ENCODE data around the gene GALNT2.

GALNT2 gene

GRCh38 chr1:230174041-230174440 lies 107.0 kb downstream of the GALNT2 start:
- TF ChIP-seq, protein P1, sequence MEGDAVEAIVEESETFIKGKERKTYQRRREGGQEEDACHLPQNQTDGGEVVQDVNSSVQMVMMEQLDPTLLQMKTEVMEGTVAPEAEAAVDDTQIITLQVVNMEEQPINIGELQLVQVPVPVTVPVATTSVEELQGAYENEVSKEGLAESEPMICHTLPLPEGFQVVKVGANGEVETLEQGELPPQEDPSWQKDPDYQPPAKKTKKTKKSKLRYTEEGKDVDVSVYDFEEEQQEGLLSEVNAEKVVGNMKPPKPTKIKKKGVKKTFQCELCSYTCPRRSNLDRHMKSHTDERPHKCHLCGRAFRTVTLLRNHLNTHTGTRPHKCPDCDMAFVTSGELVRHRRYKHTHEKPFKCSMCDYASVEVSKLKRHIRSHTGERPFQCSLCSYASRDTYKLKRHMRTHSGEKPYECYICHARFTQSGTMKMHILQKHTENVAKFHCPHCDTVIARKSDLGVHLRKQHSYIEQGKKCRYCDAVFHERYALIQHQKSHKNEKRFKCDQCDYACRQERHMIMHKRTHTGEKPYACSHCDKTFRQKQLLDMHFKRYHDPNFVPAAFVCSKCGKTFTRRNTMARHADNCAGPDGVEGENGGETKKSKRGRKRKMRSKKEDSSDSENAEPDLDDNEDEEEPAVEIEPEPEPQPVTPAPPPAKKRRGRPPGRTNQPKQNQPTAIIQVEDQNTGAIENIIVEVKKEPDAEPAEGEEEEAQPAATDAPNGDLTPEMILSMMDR (IDR thresholded peaks at IDR 0.05; ENCODE audit: low read depth, low read length, missing control alignments) = no peak
- no peak for DNase-seq (ENCODE audit: low read depth)
- in situ Hi-C loops (cut with HindIII; ENCODE audit: low sequenced_read_pairs) = no loop called here
- no peak overlapping the region for H3K4me3 ChIP-seq (ENCODE audit: low read depth, low read length)

DNA sequence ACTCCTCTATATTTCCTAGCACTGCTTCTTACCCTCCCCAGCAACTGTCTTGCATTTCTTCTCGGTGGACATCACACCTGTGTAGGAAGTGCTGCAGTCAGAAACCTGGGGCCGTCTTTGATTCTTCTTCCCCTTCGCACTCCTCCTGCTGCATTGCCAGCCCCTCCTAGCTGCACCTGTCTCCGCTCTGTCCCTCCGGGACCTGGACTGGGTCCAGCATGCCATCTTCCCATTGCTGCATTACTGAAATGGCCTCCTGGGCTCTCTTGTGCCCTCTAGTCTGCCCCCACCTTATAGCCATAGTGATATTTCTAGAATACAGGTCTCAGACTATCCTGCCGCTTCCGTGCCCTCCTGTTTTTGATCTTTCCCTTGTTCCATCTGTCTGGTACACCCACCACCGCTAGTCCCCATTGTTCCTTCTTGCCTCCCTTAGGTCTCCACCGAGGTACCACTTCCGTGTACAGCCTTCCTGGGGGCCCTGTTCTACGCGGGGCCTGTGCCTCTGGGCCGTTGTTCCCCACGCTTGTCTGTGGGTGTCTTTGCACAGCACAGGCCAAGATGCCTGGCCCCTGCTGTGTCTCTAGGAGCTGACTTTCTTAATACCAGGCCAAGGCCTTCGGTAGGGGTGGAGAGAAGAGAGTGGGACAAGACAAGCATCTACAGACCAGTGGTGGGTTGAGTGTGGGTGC lies 107.6 kb downstream of the GALNT2 start:
- H3K4me3 ChIP-seq (ENCODE audit: low read depth, low read length) = no peak overlapping the region
- in situ Hi-C loops (cut with HindIII; ENCODE audit: low sequenced_read_pairs) = no loop called here
- TF ChIP-seq, protein P1 (IDR thresholded peaks at IDR 0.05; ENCODE audit: low read depth, low read length, missing control alignments) = no peak
- DNase-seq (ENCODE audit: low read depth) = no peak

DNA sequence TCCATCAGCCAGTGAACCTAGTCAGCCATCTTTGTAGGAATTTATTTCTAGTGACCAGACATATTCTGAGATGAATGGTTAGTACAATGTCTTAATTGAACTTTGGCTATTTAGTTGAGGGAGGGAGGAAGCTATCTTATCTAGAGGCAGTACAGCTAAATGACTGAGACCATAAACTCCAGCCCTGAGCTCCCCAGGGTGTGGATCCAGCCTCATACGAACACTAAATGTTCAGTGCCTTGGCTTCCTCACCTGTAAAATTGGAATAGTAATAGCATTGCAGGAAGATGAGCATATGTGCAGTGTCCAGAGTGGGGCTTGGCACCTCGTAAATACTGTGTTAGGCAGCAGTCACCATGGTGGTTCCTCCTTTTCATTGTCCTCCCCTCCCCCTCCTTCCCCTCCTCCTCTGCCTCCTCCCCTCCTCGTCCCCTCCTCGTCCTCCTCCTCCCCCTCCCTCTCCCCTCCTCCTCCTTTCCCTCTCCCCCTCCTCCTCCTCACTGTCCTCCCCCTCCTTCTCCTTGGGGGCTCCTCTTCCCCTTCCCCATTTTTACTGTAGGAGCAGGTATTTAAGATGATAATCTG lies 108.2 kb downstream of the GALNT2 start:
- H3K4me3 ChIP-seq (ENCODE audit: low read depth, low read length) = no peak overlapping the region

GRCh38 chr1:230175839-230176238 lies 108.8 kb downstream of the GALNT2 start:
- in situ Hi-C loops (cut with HindIII; ENCODE audit: low sequenced_read_pairs) = no loop called here
- no peak overlapping the region for H3K4me3 ChIP-seq (ENCODE audit: low read depth, low read length)
- TF ChIP-seq, protein P1 (IDR thresholded peaks at IDR 0.05; ENCODE audit: low read depth, low read length, missing control alignments) = no peak
- DNase-seq (ENCODE audit: low read depth) = no peak

More for the DNA sequence above, 108.2 kb downstream of the GALNT2 start:
- TF ChIP-seq, protein P1 (IDR thresholded peaks at IDR 0.05; ENCODE audit: low read depth, low read length, missing control alignments) = no peak
- in situ Hi-C loops (cut with HindIII; ENCODE audit: low sequenced_read_pairs) = no loop called here
- no peak for DNase-seq (ENCODE audit: low read depth)

- TF ChIP-seq, protein P1 (IDR thresholded peaks at IDR 0.05; ENCODE audit: low read depth, low read length, missing control alignments) = no peak
- in situ Hi-C loops (cut with HindIII; ENCODE audit: low sequenced_read_pairs) = no loop called here
- no peak for DNase-seq (ENCODE audit: low read depth)
- H3K4me3 ChIP-seq (ENCODE audit: low read depth, low read length) = no peak overlapping the region
These were observed 109.3 kb downstream of the GALNT2 start for GRCh38 chr1:230176326-230176725.

GRCh38 chr1:230176871-230177411 lies 109.9 kb downstream of the GALNT2 start:
- TF ChIP-seq, protein P1 (IDR thresholded peaks at IDR 0.05; ENCODE audit: low read depth, low read length, missing control alignments) = no peak
- in situ Hi-C loops (cut with HindIII; ENCODE audit: low sequenced_read_pairs) = no loop called here
- H3K4me3 ChIP-seq (ENCODE audit: low read depth, low read length) = no peak overlapping the region
- DNase-seq (ENCODE audit: low read depth) = no peak
